AG04450 (cell line): Measurements from ENCODE around the gene MBOAT2. TPM values are rescaled to one million over a fixed set of nuclear protein-coding genes. Genes with fewer than 3 reads are reported as not detected.

Experiments used
- CTCF ChIA-PET: fragments of 300-600, 350-600 bp; formaldehyde crosslinking; extraction: SDS; loops from one replicate; lab custom pipeline; 2022; ENCODE audit warnings: antibody characterized with exemption, inconsistent platforms; lab: Charles Lee
- POLR2A ChIA-PET: fragments of 350-600 bp; formaldehyde crosslinking; extraction: SDS; loops from one replicate; lab custom pipeline; 2021; ENCODE audit warnings: antibody characterized with exemption, inconsistent platforms; lab: Yijun Ruan, JAX
- DNase-seq: peaks from one replicate; pipeline ENCODE4 v3.0.0-alpha.2; 2011; ENCODE audit warnings: low read depth, low spot score
- H3K27ac ChIP-seq: one replicate; pipeline ENCODE4 v1.5.1; 2012; ENCODE audit warnings: low read depth, low read length, control low read depth
- H3K27me3 ChIP-seq: one replicate; pipeline ENCODE4 v1.6.0; 2012; ENCODE audit warnings: low read length; ENCODE audit not compliant: control insufficient read depth, insufficient read depth
- H3K4me3 ChIP-seq: 2 replicates; pipeline ENCODE4 v1.5.1; 2011; ENCODE audit warnings: mild to moderate bottlenecking, low read depth, low read length, control low read depth
- H3K9me3 ChIP-seq: 2 replicates; pipeline ENCODE4 v1.5.1; 2012; ENCODE audit warnings: low read length; ENCODE audit not compliant: control insufficient read depth, insufficient read depth
- CTCF ChIP-seq: IDR thresholded peaks from 2 replicates; pipeline ENCODE4 v1.5.1; 2011; ENCODE audit warnings: low read depth, low read length, control low read depth, inconsistent platforms
- polyA plus RNA-seq: library from polyadenylated mRNA; depleted of rRNA; stranded (reverse); fragments of >200 nt; gene quantifications from 2 replicates; pipeline ENCODE4 v1.2.3, GENCODE V29; 2011

The MBOAT2 gene
- polyA plus RNA-seq, 1 experiment, result 75.2 TPM

- DNase-seq, result no peak
- Histone ChIP-seq H3K9me3 (no peaks in the 10 kb centered on the region), H3K4me3 (no peak overlapping the region), H3K27ac (no peak overlapping the region), H3K27me3 (no peaks in the 10 kb centered on the region)
- POLR2A ChIA-PET, result no interaction called here
- no peak for TF ChIP-seq CTCF
- CTCF ChIA-PET, result no interaction called here
These were observed 24.4 kb upstream of the MBOAT2 start for GRCh38 chr2:9027884-9028283.

- POLR2A ChIA-PET, result no interaction called here
- no peak for DNase-seq
- no peaks in the 10 kb centered on the region; the same call in 1 of the 2 replicates for H3K9me3 ChIP-seq
- H3K4me3 ChIP-seq, result no peak overlapping the region
- no peaks in the 10 kb centered on the region for H3K27me3 ChIP-seq
- no peak for TF ChIP-seq CTCF
- CTCF ChIA-PET, result no interaction called here
- no peak overlapping the region for H3K27ac ChIP-seq
These were observed 22.3 kb upstream of the MBOAT2 start for GRCh38 chr2:9025746-9026145.

- POLR2A ChIA-PET, result interaction anchor here (0.6 kb wide), 1 partner anchor 21 kb away, joined by 3 read pairs; no protein-coding TSS in a partner anchor
- CTCF ChIA-PET, result no interaction called here
- Histone ChIP-seq H3K27ac (no peak overlapping the region), H3K9me3 (no peaks in the 10 kb centered on the region; the same call in 1 of the 2 replicates), H3K4me3 (no peak overlapping the region), H3K27me3 (no peaks in the 10 kb centered on the region)
- no peak for DNase-seq
- no peak for TF ChIP-seq CTCF
These were observed 21.1 kb upstream of the MBOAT2 start for GRCh38 chr2:9024575-9024974.

GRCh38 chr2:9021563-9022211 lies 18.2 kb upstream of the MBOAT2 start:
- Histone ChIP-seq H3K27me3 (no peaks in the 10 kb centered on the region), H3K9me3 (no peaks in the 10 kb centered on the region; the same call in 1 of the 2 replicates), H3K27ac (no peak overlapping the region), H3K4me3 (no peak overlapping the region)
- ChIA-PET CTCF (no interaction called here), POLR2A (no interaction called here)
- no peak for DNase-seq
- TF ChIP-seq CTCF, result no peak

GRCh38 chr2:9020267-9020666 lies 16.8 kb upstream of the MBOAT2 start:
- ChIA-PET CTCF (no interaction called here), POLR2A (no interaction called here)
- H3K9me3 ChIP-seq, result no peaks in the 10 kb centered on the region; the same call in 1 of the 2 replicates
- no peaks in the 10 kb centered on the region for H3K27me3 ChIP-seq
- H3K27ac ChIP-seq, result no peak overlapping the region
- TF ChIP-seq CTCF, result no peak
- no peak overlapping the region for H3K4me3 ChIP-seq
- no peak for DNase-seq
